Peyer's patch (tissue), 4 donors: Measurements from ENCODE around the gene GALNS.
"Not testable (repeated sequence)": the region's sequence is repeated elsewhere in the genome, so short reads cannot be mapped to it uniquely, and the experiment has no call there.

Source experiments
- CTCF ChIP-seq, 6 experiments: fragments of 450-650 bp in 4 of 6; fragments of 200-600 bp in 2 of 6; sonication (generic) in 1 of 6; IDR thresholded peaks; one replicate each; pipeline ENCODE4 v1.5.1; 2017 to 2019; ENCODE audit warnings: antibody characterized with exemption in 6 of 6, mild to moderate bottlenecking in 3 of 6, moderate library complexity in 1 of 6
- POLR2A ChIP-seq, 2 donors: fragments of 450-650 bp; IDR thresholded peaks; one replicate each; pipeline ENCODE4 v1.5.1; 2017; ENCODE audit warnings: antibody characterized with exemption in 2 of 2, mild to moderate bottlenecking in 2 of 2, moderate library complexity in 2 of 2

- not testable (repeated sequence) for TF ChIP-seq CTCF, POLR2A (IDR thresholded peaks at IDR 0.05)
Observed at GRCh38 chr16:88788749-88789148, 68.0 kb downstream of the GALNS start.
